ENCODE measurements around the gene PROSER3.
"Not testable (repeated sequence)": the region's sequence is repeated elsewhere in the genome, so short reads cannot be mapped to it uniquely, and the experiment has no call there.

Gene PROSER3

DNA sequence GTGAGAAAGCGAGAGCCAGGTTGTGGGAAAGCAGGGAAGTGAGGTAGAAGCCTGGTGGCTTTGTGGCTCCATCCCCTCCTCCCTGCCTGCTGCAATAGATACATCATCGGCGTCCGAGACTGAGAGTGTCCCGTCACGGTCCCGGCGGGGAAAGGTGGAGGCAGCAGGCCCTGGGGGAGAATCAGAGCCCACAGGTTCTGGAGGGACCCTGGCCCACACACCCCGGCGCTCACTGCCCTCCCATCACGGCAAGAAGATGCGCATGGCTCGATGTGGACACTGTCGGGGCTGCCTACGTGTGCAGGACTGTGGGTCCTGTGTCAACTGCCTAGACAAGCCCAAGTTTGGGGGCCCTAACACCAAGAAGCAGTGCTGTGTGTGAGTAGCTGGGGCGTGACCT lies 35.1 kb upstream of the PROSER3 start:
- DNase-seq (ENCODE audit: low spot score): no peak

- no peak for DNase-seq (ENCODE audit: low spot score)
These were observed 34.3 kb upstream of the PROSER3 start for GRCh38 chr19:35723671-35724070.

DNA sequence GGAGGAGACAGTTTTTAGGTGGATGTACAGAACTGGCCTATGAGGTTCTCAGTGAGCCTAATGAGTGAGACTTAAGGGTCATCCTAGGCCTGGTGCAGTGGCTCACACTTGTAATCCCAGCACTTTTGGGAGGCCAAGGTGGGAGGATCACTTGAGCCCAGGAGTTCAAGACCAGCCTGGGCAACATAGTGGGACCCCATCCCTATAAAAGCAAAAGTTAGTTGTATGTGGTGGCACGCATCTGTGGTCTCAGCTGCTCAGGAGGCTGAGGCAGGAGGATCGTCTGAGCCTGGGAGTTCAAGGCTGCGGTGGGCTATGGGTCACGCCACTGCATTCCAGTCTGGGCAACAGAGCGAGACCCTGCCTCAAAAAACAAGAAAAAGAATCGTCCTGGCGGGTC lies 33.8 kb upstream of the PROSER3 start:
- DNase-seq (ENCODE audit: low spot score): not testable (repeated sequence)

DNA sequence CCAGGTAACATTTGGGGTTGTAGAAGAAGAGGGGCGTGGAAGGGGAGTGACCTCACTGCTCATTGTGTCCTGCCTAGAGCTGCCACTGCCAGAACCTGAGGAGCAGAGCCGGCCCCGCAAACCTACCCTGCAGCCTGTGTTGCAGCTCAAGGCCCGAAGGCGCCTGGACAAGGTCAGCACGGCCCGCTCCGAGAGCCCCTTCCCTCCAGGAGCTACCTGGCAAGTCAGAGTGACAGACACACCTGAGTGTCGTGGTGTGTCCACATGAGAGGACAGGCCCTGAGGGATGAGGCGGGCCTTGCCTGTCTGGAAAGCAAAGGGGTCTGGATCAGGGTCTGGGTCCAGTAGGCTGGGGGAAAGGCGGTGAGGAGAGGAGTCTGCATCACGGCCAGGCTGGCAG lies 33.4 kb upstream of the PROSER3 start:
- no peak for DNase-seq (ENCODE audit: low spot score)

GRCh38 chr19:35725216-35725861 lies 32.6 kb upstream of the PROSER3 start:
- no peak for DNase-seq (ENCODE audit: low spot score)

GRCh38 chr19:35727053-35727955 lies 30.7 kb upstream of the PROSER3 start:
- no peak for DNase-seq (ENCODE audit: low spot score)

GRCh38 chr19:35727956-35728706 lies 29.8 kb upstream of the PROSER3 start:
- DNase-seq (ENCODE audit: low spot score): no peak

DNA sequence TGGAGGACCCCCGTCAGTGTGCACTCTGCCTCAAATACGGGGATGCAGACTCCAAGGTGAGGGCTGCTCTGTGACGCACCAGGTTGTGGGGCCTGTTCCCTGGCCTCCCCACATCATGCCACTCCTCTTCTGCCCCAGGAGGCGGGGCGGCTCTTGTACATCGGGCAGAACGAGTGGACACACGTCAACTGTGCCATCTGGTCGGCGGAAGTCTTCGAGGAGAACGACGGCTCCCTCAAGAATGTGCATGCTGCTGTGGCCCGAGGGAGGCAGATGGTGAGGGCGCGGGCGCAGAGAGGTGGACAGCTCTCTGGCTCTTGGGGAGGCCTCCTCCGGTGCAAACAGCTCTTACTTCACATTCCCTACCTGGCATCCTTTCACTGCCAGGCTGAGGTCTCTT lies 29.0 kb upstream of the PROSER3 start:
- no peak for DNase-seq (ENCODE audit: low spot score)

DNA sequence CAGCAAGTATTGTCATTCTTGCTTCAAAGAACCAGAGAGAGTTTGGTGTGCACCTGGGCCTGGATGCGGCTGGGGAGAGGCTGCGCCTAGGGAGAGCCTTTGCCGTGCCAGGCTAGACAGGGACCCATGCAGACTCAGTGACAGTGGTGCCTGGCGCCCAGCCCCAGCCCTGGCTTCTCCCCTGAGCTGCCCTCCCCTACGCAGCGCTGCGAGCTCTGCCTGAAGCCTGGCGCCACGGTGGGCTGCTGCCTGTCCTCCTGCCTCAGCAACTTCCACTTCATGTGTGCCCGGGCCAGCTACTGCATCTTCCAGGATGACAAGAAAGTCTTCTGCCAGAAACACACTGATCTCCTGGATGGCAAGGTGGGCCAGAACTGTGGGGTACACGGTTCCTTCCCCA lies 28.2 kb upstream of the PROSER3 start:
- DNase-seq (ENCODE audit: low spot score): no peak

- no peak for DNase-seq (ENCODE audit: low spot score)
These were observed 27.6 kb upstream of the PROSER3 start for GRCh38 chr19:35730326-35730725.

GRCh38 chr19:35731353-35731752 lies 26.6 kb upstream of the PROSER3 start:
- DNase-seq (ENCODE audit: low spot score): no peak

DNA sequence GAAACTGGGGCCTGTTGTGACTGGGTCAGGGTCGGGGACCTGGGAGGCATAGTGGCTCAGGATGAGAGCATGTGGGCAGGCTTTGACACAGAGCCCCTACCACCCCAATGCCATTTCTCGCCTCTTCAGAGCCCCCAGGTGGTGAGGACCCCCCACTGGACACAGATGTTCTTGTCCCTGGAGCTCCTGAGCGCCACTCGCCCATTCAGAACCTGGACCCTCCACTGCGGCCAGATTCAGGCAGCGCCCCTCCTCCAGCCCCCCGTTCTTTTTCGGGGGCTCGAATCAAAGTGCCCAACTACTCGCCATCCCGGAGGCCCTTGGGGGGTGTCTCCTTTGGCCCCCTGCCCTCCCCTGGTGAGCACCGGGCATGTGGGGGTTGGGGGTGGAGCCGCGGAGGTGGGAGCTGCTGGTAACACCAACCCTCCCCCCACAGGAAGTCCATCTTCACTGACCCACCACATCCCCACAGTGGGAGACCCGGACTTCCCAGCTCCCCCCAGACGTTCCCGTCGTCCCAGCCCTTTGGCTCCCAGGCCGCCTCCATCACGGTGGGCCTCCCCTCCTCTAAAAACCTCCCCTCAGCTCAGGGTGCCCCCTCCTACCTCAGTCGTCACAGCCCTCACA lies 26.1 kb upstream of the PROSER3 start:
- DNase-seq (ENCODE audit: low spot score): no peak

- no peak for DNase-seq (ENCODE audit: low spot score)
These were observed 25.3 kb upstream of the PROSER3 start for GRCh38 chr19:35732540-35733179.

- DNase-seq (ENCODE audit: low spot score): no peak
These were observed 24.5 kb upstream of the PROSER3 start for GRCh38 chr19:35733180-35734125.

DNA sequence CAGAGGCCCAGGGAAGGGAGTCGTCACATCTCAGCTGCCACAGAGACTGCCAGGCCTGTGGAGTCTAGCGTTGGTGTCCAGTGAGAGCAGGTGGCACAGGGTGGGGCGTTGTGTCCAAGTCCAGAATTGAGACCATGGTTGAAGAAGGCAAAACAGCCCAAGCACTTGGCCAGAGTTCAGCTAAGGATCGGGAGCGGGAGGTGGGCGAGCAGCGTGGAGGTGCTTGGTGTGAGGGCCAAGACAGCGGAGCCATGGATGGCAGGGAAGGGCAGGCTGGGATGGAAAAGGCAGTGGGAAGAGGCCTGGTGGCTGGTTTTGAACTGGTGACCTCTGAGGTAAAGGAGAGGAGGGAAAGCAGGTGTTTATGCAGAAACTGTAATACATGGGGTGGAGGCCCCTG lies 23.7 kb upstream of the PROSER3 start:
- DNase-seq (ENCODE audit: low spot score): no peak

- no peak for DNase-seq (ENCODE audit: low spot score)
These were observed 23.1 kb upstream of the PROSER3 start for GRCh38 chr19:35734889-35735288.

DNA sequence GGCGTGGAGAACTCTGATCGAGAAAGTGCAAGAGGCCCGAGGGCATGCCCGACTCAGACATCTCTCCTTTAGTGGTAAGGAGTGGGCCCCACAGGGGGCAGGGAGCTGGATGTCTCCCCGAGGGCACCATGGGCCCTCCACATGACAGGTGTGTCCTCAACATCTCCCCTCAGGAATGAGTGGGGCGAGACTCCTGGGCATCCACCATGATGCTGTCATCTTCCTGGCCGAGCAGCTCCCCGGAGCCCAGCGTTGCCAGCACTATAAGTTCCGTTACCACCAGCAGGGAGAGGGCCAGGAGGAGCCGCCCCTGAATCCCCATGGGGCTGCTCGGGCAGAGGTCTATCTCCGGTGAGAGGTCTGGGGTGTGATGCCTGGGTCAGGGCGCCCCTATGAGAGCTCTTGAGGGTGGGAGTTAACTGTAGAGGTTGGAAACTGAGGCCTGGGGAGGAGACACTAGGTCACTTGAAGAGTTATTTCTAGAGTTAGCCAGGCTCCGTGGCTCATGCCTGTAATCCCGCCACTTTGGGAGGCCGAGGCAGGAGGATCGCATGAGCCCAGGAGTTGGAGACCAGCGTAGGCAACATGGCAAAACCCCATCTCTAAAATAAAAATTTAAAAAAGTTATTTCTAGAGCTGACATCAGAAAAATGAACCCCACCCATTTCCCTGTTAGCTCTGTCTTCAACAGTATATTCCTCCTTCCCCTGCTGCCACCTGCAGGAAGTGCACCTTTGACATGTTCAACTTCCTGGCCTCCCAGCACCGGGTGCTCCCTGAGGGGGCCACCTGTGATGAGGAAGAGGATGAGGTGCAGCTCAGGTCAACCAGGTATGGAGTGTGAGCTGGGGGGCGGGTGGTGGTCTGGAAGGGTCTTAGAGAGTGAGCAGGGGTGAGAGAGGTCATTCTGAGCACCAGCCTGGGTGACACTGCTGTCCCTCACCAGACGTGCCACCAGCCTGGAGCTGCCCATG lies 20.8 kb upstream of the PROSER3 start:
- DNase-seq (ENCODE audit: low spot score): no peak

- DNase-seq (ENCODE audit: low spot score): no peak
These were observed 19.7 kb upstream of the PROSER3 start for GRCh38 chr19:35738021-35738886.

GRCh38 chr19:35738887-35739229 lies 19.1 kb upstream of the PROSER3 start:
- no peak for DNase-seq (ENCODE audit: low spot score)
